Activated gamma-delta T cell treated with Interleukin-2 at 50 U/mL for 16 hours (primary cell): ENCODE results near the gene TRAF3IP3.
"Not testable (repeated sequence)": the region's sequence is repeated elsewhere in the genome, so short reads cannot be mapped to it uniquely, and the experiment has no call there.

ENCODE experiments used
- DNase-seq: peaks from one replicate; pipeline ENCODE4 v3.0.0-alpha.2; 2020

The TRAF3IP3 gene

GRCh38 chr1:209769971-209770370, 14.1 kb downstream of the TRAF3IP3 start:
- DNase-seq = no peak

- no peak for DNase-seq
Observed at GRCh38 chr1:209770636-209771415, 15.0 kb downstream of the TRAF3IP3 start.

- DNase-seq = no peak
Observed at GRCh38 chr1:209772126-209772525, 16.3 kb downstream of the TRAF3IP3 start.

- DNase-seq = no peak
Observed at GRCh38 chr1:209774592-209774991, 18.7 kb downstream of the TRAF3IP3 start.

GRCh38 chr1:209775678-209776077, 19.8 kb downstream of the TRAF3IP3 start:
- DNase-seq = no peak

GRCh38 chr1:209777587-209777986, 21.7 kb downstream of the TRAF3IP3 start:
- DNase-seq = no peak

- no peak for DNase-seq
Observed at GRCh38 chr1:209778102-209778501, 22.2 kb downstream of the TRAF3IP3 start.

GRCh38 chr1:209780268-209780667, 24.4 kb downstream of the TRAF3IP3 start:
- no peak for DNase-seq

GRCh38 chr1:209783386-209783785, 27.5 kb downstream of the TRAF3IP3 start:
- no peak for DNase-seq

- peak; percentile 99 for DNase-seq
Observed at GRCh38 chr1:209784265-209785169, 28.7 kb downstream of the TRAF3IP3 start, which contains the start of gene C1orf74. C1orf74 (minus strand) TSS chr1:209784559; CDS start chr1:209783634, 925 bp downstream.

- DNase-seq = no peak
Observed at GRCh38 chr1:209785592-209785991, 29.7 kb downstream of the TRAF3IP3 start.

GRCh38 chr1:209786146-209786545, 30.3 kb downstream of the TRAF3IP3 start:
- no peak for DNase-seq

GRCh38 chr1:209787551-209787950, 31.7 kb downstream of the TRAF3IP3 start:
- DNase-seq = no peak

- no peak for DNase-seq
Observed at GRCh38 chr1:209789245-209789644, 33.4 kb downstream of the TRAF3IP3 start.

GRCh38 chr1:209790286-209791193, 34.7 kb downstream of the TRAF3IP3 start:
- DNase-seq = no peak

GRCh38 chr1:209791920-209792319, 36.1 kb downstream of the TRAF3IP3 start:
- DNase-seq = no peak

GRCh38 chr1:209793711-209794110, 37.9 kb downstream of the TRAF3IP3 start:
- DNase-seq = not testable (repeated sequence)

- no peak for DNase-seq
Observed at GRCh38 chr1:209797978-209798639, 42.3 kb downstream of the TRAF3IP3 start.

GRCh38 chr1:209800984-209801834, 45.4 kb downstream of the TRAF3IP3 start:
- no peak for DNase-seq

- no peak for DNase-seq
Observed at GRCh38 chr1:209802117-209802779, 46.4 kb downstream of the TRAF3IP3 start.

- DNase-seq = no peak
Observed at GRCh38 chr1:209802780-209803152, 46.9 kb downstream of the TRAF3IP3 start.
